ENCODE measurements around the gene LNP1. TPM values are rescaled to one million over a fixed set of nuclear protein-coding genes. Genes with fewer than 3 reads are reported as not detected.

Gene LNP1
- total and polyA plus RNA-seq, 2 of the 8 experiments (the other 6 are each of a cell fraction or from before 2014, with no cell fraction given): 6.6 to 8.7 TPM

- Histone ChIP-seq H2AFZ (ENCODE audit: low read length) (no peak overlapping the region), H2AK5ac (ENCODE audit: low read depth, low read length) (no peak overlapping the region), H3K79me2 (ENCODE audit: control insufficient read depth in 1 of 2, insufficient read depth in 2 of 2, low read length in 2 of 2) (no peaks in the 10 kb centered on the region), H4K8ac (ENCODE audit: extremely low read depth, insufficient read depth, low read length) (no peak overlapping the region), H2BK12ac (ENCODE audit: low read depth, low read length) (no peak overlapping the region), H2BK120ac (replicated peaks; ENCODE audit: low read depth, low read length) (no peak overlapping the region), H3K27ac (ENCODE audit: low read depth, low read length) (no peak overlapping the region), H3K18ac (ENCODE audit: extremely low read depth, low read length) (no peak overlapping the region), H3K14ac (ENCODE audit: insufficient read length) (no peak overlapping the region), H4K5ac (ENCODE audit: insufficient read length, low read depth, low read length) (no peak overlapping the region), H3K23me2 (ENCODE audit: low read depth, low read length) (no peaks in the 10 kb centered on the region), H3K79me1 (ENCODE audit: low read depth, low read length) (no peaks in the 10 kb centered on the region), H3K27me3 (replicated peaks in 1 of 4; ENCODE audit: control insufficient read depth in 3 of 4, extremely low read depth in 1 of 4, insufficient read depth in 3 of 4, low read length in 3 of 4) (no peaks in the 10 kb centered on the region), H4K20me1 (replicated peaks in 1 of 2; ENCODE audit: control insufficient read depth in 1 of 2, insufficient read depth in 2 of 2, low read length in 2 of 2) (no peaks in the 10 kb centered on the region), H3K9ac (replicated peaks in 1 of 4; ENCODE audit: extremely low read depth in 1 of 4, low read depth in 3 of 4, low read length in 3 of 4) (no peak overlapping the region), H2BK15ac (ENCODE audit: low read length) (no peak overlapping the region), H4K91ac (replicated peaks; ENCODE audit: insufficient read length, low read length) (no peak overlapping the region), H3K4me2 (ENCODE audit: insufficient read depth in 1 of 2, low read depth in 2 of 2, low read length in 2 of 2) (no peak overlapping the region), H3K4me1 (replicated peaks in 1 of 4; ENCODE audit: control insufficient read depth in 3 of 4, insufficient read depth in 4 of 4, low read length in 3 of 4) (no peaks in the 10 kb centered on the region), H3K23ac (ENCODE audit: insufficient read length) (no peak overlapping the region), H3K36me3 (ENCODE audit: control insufficient read depth in 2 of 4, insufficient read depth in 4 of 4, low read length in 3 of 4) (no peaks in the 10 kb centered on the region; a peak in 2 of 8 replicates), H2BK20ac (ENCODE audit: low read length) (no peak overlapping the region), H3K9me3 (ENCODE audit: insufficient read depth in 2 of 2, low read depth in 1 of 2, low read length in 1 of 2) (no peaks in the 10 kb centered on the region), H3K4me3 (ENCODE audit: extremely low read depth in 1 of 4, insufficient read depth in 2 of 4, low read depth in 3 of 4, low read length in 4 of 4) (no peak overlapping the region), H3K56ac (replicated peaks; ENCODE audit: insufficient read length, low read depth, low read length) (no peak overlapping the region), H2BK5ac (ENCODE audit: low read depth, low read length) (no peak overlapping the region), H3K4ac (replicated peaks; ENCODE audit: insufficient read length, low read depth, low read length) (no peak overlapping the region)
- TF ChIP-seq SAP30 (IDR thresholded peaks at IDR 0.05; ENCODE audit: insufficient read depth, insufficient replicate concordance, low read length): no peak
- no peak for TF ChIP-seq ASH2L (IDR thresholded peaks at IDR 0.05; ENCODE audit: low read length)
- no peak for TF ChIP-seq BACH1 (IDR thresholded peaks at IDR 0.05; ENCODE audit: low read length)
- 93% methylated on average over 2 of the region's 2 CpGs; no CpG with 5 or more reads in 1 of the 2 experiments for WGBS, 2 experiments (ENCODE audit: extremely low coverage in 1 of 2, insufficient coverage in 1 of 2, insufficient read length in 1 of 2, insufficient replicate concordance in 2 of 2, low coverage in 1 of 2, low lambda C conversion rate in 2 of 2, missing lambda C conversion rate in 1 of 2)
- DNase-seq (ENCODE audit: low read depth in 1 of 2, low spot score in 2 of 2) (no peak), FAIRE-seq (no peak)
- POLR2A ChIA-PET (ENCODE audit: partially characterized antibody): no interaction called here
- CTCF ChIA-PET (ENCODE audit: partially characterized antibody): no interaction called here
These were observed 27.9 kb downstream of the LNP1 start for GRCh38 chr3:100429187-100429716.
